HG03095 (cell line): ENCODE results near the gene CRYAA.
"Not testable (repeated sequence)": the region's sequence is repeated elsewhere in the genome, so short reads cannot be mapped to it uniquely, and the experiment has no call there.

Experiments used
- ATAC-seq: cut with Tn5 transposase; IDR thresholded peaks from one replicate; pipeline ENCODE4 v1.9.1; 2021; ENCODE audit warnings: moderate library complexity; ENCODE audit not compliant: unreplicated experiment

The CRYAA gene

GRCh38 chr21:43177043-43177906 is 8.5 kb downstream of the CRYAA start:
- ATAC-seq, result peak; percentile 64

- ATAC-seq, result not testable (repeated sequence)
Observed at GRCh38 chr21:43178175-43178826, 9.5 kb downstream of the CRYAA start.

- not testable (repeated sequence) for ATAC-seq
Observed at GRCh38 chr21:43181033-43181432, 12.2 kb downstream of the CRYAA start.

- ATAC-seq, result not testable (repeated sequence)
Observed at GRCh38 chr21:43187268-43187667, 18.5 kb downstream of the CRYAA start.

GRCh38 chr21:43187715-43188114 is 18.9 kb downstream of the CRYAA start:
- ATAC-seq, result no peak

GRCh38 chr21:43188181-43188580 is 19.4 kb downstream of the CRYAA start:
- no peak for ATAC-seq

GRCh38 chr21:43188592-43189210 is 19.9 kb downstream of the CRYAA start:
- no peak for ATAC-seq

GRCh38 chr21:43189936-43190335 is 21.1 kb downstream of the CRYAA start:
- ATAC-seq, result no peak

GRCh38 chr21:43190544-43190943 is 21.7 kb downstream of the CRYAA start:
- no peak for ATAC-seq

GRCh38 chr21:43190951-43191350 is 22.1 kb downstream of the CRYAA start:
- no peak for ATAC-seq

- ATAC-seq, result no peak
Observed at GRCh38 chr21:43191521-43191920, 22.7 kb downstream of the CRYAA start.

GRCh38 chr21:43191971-43192370 is 23.2 kb downstream of the CRYAA start:
- no peak for ATAC-seq

- ATAC-seq, result no peak
Observed at GRCh38 chr21:43192501-43193081, 23.8 kb downstream of the CRYAA start.

- ATAC-seq, result no peak
Observed at GRCh38 chr21:43193088-43193650, 24.4 kb downstream of the CRYAA start.

- no peak for ATAC-seq
Observed at GRCh38 chr21:43193651-43194302, 25.0 kb downstream of the CRYAA start.

GRCh38 chr21:43194303-43195120 is 25.7 kb downstream of the CRYAA start:
- no peak for ATAC-seq

GRCh38 chr21:43195121-43196021 is 26.6 kb downstream of the CRYAA start:
- ATAC-seq, result no peak

GRCh38 chr21:43196826-43197225 is 28.0 kb downstream of the CRYAA start:
- ATAC-seq, result no peak

GRCh38 chr21:43198376-43198775 is 29.6 kb downstream of the CRYAA start:
- no peak for ATAC-seq
